ENCODE data around the gene SH3BP4.

DNA sequence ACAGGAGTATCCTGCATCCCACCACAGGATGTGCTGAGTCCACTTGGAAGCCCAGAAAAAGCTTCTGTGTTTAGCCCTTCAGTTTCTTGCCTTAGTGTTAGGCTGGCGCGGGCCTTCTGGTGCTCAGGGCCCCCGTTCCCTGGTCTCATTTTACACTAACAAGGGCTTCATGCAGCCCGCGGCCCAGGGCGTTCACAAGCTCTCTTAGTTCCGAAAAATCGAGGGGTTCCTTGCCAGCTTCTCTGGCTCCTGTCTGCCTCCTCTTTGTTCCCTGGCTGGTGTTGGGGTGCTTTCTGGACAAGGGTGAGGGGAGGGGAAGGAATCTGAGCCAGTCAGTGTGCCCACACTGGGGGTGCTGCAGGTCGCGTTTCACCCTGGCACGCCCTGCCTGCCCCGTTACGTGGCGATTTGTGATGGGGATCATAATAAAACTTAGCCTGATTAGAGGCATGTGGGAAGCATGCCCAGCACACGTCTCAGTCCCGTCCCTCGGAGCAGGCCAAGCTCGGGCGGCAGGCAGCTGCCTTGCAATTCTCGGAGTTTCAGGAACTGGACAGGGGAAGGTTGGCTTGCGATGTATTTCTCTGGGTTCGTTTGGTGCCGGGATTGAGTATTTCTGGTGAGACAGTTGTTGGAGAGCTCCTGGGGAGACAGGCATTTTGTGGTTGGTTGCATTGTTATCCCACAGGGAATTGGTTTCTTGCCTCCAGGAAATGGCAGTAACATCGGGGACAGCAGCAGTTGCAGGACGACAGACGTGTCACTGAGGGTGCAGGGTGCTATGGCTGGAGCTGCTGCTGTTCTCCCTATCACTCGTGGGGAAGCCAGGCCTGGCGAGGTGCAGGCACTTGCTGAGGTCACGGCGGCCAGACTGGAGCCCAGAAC lies 22.9 kb downstream of the SH3BP4 start:
- TF ChIP-seq, protein P1, sequence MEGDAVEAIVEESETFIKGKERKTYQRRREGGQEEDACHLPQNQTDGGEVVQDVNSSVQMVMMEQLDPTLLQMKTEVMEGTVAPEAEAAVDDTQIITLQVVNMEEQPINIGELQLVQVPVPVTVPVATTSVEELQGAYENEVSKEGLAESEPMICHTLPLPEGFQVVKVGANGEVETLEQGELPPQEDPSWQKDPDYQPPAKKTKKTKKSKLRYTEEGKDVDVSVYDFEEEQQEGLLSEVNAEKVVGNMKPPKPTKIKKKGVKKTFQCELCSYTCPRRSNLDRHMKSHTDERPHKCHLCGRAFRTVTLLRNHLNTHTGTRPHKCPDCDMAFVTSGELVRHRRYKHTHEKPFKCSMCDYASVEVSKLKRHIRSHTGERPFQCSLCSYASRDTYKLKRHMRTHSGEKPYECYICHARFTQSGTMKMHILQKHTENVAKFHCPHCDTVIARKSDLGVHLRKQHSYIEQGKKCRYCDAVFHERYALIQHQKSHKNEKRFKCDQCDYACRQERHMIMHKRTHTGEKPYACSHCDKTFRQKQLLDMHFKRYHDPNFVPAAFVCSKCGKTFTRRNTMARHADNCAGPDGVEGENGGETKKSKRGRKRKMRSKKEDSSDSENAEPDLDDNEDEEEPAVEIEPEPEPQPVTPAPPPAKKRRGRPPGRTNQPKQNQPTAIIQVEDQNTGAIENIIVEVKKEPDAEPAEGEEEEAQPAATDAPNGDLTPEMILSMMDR (IDR thresholded peaks at IDR 0.05; ENCODE audit: control extremely low read depth in 1 of 3, insufficient read depth in 1 of 3, low read depth in 1 of 3, low read length in 3 of 3), result no peak
- TF ChIP-seq, protein P2, sequence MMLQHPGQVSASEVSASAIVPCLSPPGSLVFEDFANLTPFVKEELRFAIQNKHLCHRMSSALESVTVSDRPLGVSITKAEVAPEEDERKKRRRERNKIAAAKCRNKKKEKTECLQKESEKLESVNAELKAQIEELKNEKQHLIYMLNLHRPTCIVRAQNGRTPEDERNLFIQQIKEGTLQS (IDR thresholded peaks at IDR 0.05; ENCODE audit: insufficient read depth, low read depth, low read length), result no peak
- TF ChIP-seq POLR2A (IDR thresholded peaks at IDR 0.05; ENCODE audit: control extremely low read depth in 1 of 2, low read depth in 2 of 2, low read length in 2 of 2) (no peak), RNF2 (IDR thresholded peaks at IDR 0.05; ENCODE audit: borderline replicate concordance, low read depth, low read length, missing control alignments, poor library complexity, severe bottlenecking) (no peak), EGR1 (IDR thresholded peaks at IDR 0.05; ENCODE audit: borderline replicate concordance, low read depth, low read length) (no peak)
- TF ChIP-seq, protein P3, sequence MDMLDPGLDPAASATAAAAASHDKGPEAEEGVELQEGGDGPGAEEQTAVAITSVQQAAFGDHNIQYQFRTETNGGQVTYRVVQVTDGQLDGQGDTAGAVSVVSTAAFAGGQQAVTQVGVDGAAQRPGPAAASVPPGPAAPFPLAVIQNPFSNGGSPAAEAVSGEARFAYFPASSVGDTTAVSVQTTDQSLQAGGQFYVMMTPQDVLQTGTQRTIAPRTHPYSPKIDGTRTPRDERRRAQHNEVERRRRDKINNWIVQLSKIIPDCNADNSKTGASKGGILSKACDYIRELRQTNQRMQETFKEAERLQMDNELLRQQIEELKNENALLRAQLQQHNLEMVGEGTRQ (IDR thresholded peaks at IDR 0.05; ENCODE audit: low read length), result no peak
